Tibial artery (tissue), 4 donors: ENCODE results near the gene MROH7.

ENCODE experiments used
- DNase-seq, 2 donors: peaks; one replicate each; pipeline ENCODE4 v3.0.0-alpha.2; 2019
- H3K27ac ChIP-seq, 2 donors: fragments of 200-600 bp; sonication (generic) in 1 of 2; 1 replicate in 1 of 2; 2 replicates in 1 of 2; pipeline ENCODE4 v1.5.1; 2018 to 2019; ENCODE audit warnings: mild to moderate bottlenecking in 1 of 2
- H3K27me3 ChIP-seq, 2 donors: fragments of 200-600 bp; sonication (generic) in 1 of 2; one replicate each; pipeline versions ENCODE4 v1.5.1 to v1.6.0; 2016 to 2019
- H3K36me3 ChIP-seq, 3 donors: fragments of 200-600 bp; sonication (generic) in 2 of 3; one replicate each; pipeline ENCODE4 v1.5.1; 2016 to 2019; ENCODE audit warnings: mild to moderate bottlenecking in 2 of 3
- H3K4me1 ChIP-seq, 4 donors: fragments of 200-600 bp; sonication (generic) in 2 of 4; 1 replicate in 3 of 4; 2 replicates in 1 of 4; pipeline ENCODE4 v1.5.1; 2016 to 2019
- H3K4me3 ChIP-seq, 2 donors: fragments of 200-600 bp; sonication (generic) in 1 of 2; 1 replicate in 1 of 2; 2 replicates in 1 of 2; pipeline ENCODE4 v1.5.1; 2018 to 2019; ENCODE audit warnings: mild to moderate bottlenecking in 2 of 2
- H3K9me3 ChIP-seq, 3 donors: fragments of 200-600 bp; sonication (generic) in 1 of 3; one replicate each; pipeline ENCODE4 v1.5.1; 2016 to 2019
- intact Hi-C: fragments of 100-400 bp; cut with DNase I; formaldehyde crosslinking; loops from one replicate; pipeline ENCODE4 v1.15.0; 2023; ENCODE audit warnings: low total_unique reads
- TF ChIP-seq, protein P1 (sequence below), 2 experiments: fragments of 200-600 bp in 1 of 2; fragments of 450-650 bp in 1 of 2; IDR thresholded peaks; one replicate each; pipeline ENCODE4 v1.5.1; 2017 to 2019; ENCODE audit warnings: antibody characterized with exemption in 2 of 2, mild to moderate bottlenecking in 1 of 2, moderate library complexity in 1 of 2

The MROH7 gene

DNA sequence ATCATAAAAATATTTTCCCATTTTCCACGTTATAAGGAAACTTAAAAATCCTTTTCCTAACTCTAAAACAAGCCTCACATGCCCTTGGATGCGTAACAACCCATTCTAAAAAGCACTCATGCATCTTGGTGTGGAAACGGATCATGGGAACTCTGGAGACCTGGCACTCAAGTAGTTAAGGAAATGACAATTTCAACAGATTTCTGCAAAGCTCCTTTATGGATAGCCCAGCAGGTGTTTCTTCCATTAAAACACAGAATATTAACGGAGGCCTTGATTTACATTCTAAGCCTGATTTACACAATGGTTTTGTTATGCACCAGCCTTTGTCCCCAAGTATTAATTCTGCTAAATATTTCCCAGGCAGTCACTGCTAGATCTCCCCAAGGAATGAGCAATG, 109.8 kb downstream of the MROH7 start:
- TF ChIP-seq, protein P1, sequence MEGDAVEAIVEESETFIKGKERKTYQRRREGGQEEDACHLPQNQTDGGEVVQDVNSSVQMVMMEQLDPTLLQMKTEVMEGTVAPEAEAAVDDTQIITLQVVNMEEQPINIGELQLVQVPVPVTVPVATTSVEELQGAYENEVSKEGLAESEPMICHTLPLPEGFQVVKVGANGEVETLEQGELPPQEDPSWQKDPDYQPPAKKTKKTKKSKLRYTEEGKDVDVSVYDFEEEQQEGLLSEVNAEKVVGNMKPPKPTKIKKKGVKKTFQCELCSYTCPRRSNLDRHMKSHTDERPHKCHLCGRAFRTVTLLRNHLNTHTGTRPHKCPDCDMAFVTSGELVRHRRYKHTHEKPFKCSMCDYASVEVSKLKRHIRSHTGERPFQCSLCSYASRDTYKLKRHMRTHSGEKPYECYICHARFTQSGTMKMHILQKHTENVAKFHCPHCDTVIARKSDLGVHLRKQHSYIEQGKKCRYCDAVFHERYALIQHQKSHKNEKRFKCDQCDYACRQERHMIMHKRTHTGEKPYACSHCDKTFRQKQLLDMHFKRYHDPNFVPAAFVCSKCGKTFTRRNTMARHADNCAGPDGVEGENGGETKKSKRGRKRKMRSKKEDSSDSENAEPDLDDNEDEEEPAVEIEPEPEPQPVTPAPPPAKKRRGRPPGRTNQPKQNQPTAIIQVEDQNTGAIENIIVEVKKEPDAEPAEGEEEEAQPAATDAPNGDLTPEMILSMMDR (IDR thresholded peaks at IDR 0.05), result no peak
- no peak for DNase-seq
- Histone ChIP-seq H3K9me3 (no peaks in the 10 kb centered on the region), H3K36me3 (peaks cover 0 to 22% (median 0%) of the 10 kb centered on the region in 3 donors), H3K27ac (no peak overlapping the region), H3K4me3 (no peak overlapping the region), H3K27me3 (no peaks in the 10 kb centered on the region), H3K4me1 (no peaks in the 10 kb centered on the region)
- intact Hi-C loops, result no loop called here

DNA sequence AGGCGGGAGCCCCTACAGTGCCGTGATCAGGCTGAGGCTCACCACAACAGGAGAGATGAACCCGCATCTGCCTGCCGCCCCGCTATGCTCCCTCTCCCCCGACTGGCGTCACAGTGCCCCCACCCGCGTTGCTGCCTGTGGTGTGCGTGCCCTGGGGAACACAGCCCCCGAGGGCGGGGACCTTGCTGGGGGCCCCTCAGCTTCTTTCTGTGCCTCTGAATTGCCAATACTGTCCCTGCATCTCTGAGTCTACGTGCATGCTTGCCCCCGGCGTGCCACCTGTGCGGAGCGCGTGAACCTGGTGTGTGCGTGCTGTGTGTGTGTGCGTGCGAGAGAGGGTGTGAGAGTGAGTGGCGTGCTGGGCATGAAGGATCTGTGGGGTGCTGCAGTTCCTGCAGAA, 112.5 kb downstream of the MROH7 start:
- Histone ChIP-seq H3K4me1 (no peaks in the 10 kb centered on the region), H3K36me3 (peaks cover 6 to 48% (median 22%) of the 10 kb centered on the region in 3 donors), H3K9me3 (no peaks in the 10 kb centered on the region), H3K27ac (no peak overlapping the region), H3K4me3 (no peak overlapping the region), H3K27me3 (no peaks in the 10 kb centered on the region)
- DNase-seq, result no peak
- TF ChIP-seq, protein P1 (IDR thresholded peaks at IDR 0.05), result no peak
- intact Hi-C loops, result no loop called here

DNA sequence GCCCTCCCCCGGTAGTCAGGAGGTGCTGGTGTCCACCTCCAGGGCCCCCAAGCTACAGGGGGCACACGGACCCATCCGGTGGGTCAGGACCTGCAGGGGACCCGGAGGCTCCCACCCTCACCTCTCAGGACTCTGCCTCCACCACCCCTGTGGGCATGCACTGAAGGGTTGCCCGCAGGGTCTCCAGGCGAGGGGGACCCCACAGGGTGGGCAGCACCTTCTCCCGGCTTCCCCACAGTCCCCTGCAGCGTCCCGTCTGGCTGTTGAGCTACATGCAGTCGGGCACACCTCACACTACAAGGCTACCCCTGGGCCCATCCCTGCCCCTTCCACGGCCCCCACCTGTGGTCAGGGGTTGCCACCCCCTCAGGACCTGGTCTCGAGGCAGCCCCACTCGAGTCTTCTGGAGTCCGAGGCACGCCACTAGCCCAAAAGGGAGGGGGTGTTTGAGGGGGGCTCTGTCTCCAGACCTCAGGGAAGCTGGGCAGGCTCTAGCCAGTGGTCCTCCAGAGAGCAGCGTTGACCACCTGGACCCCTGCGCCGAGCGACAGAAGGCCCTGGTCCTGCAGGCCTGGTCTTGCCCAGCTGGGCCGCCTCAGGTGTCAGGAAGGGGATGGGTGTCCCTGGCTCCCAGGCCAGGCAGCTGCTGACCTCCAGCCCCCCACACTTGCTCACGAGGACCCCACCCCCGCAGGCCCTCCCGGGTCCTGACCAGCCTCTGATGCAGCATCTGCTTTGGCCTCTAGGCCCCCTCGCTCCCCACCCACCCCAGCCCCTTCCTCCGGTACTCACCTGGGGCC, 113.1 kb downstream of the MROH7 start:
- intact Hi-C loops, result no loop called here
- TF ChIP-seq, protein P1 (IDR thresholded peaks at IDR 0.05), result no peak
- no peaks in the 10 kb centered on the region for H3K4me1 ChIP-seq
- H3K4me3 ChIP-seq, result no peak overlapping the region
- H3K27ac ChIP-seq, result no peak overlapping the region
- H3K9me3 ChIP-seq, result no peaks in the 10 kb centered on the region
- DNase-seq, result no peak
- peaks cover 6 to 49% (median 22%) of the 10 kb centered on the region in 3 donors for H3K36me3 ChIP-seq
- no peaks in the 10 kb centered on the region for H3K27me3 ChIP-seq

DNA sequence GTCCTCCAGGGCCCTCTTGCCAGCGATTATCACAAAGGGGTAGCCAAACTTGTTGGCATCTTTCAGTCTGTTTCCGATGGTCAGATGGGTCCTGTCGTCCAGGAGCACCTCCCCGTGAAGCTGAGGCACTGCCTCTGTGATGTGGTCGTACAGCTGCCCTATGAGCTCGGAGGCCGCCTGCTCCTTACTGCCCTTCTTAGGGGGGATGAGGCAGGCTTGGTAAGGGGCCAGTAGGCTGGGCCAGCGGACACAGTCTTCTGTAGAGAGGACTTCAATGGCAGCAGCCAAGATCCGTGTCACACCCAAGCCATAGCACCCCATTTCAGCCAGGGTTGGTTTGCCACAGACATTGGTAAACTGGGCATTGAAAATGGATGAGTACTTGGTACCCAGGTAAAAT, 116.2 kb downstream of the MROH7 start:
- no peaks in the 10 kb centered on the region for H3K9me3 ChIP-seq
- TF ChIP-seq, protein P1 (IDR thresholded peaks at IDR 0.05), result no peak
- H3K4me1 ChIP-seq, result peaks cover 0 to under 1% (median 0%) of the 10 kb centered on the region in 4 donors
- no peak overlapping the region for H3K27ac ChIP-seq
- intact Hi-C loops, result no loop called here
- H3K27me3 ChIP-seq, result no peaks in the 10 kb centered on the region
- no peak overlapping the region for H3K4me3 ChIP-seq
- DNase-seq, result no peak
- peaks cover 6 to 49% (median 22%) of the 10 kb centered on the region in 3 donors for H3K36me3 ChIP-seq

DNA sequence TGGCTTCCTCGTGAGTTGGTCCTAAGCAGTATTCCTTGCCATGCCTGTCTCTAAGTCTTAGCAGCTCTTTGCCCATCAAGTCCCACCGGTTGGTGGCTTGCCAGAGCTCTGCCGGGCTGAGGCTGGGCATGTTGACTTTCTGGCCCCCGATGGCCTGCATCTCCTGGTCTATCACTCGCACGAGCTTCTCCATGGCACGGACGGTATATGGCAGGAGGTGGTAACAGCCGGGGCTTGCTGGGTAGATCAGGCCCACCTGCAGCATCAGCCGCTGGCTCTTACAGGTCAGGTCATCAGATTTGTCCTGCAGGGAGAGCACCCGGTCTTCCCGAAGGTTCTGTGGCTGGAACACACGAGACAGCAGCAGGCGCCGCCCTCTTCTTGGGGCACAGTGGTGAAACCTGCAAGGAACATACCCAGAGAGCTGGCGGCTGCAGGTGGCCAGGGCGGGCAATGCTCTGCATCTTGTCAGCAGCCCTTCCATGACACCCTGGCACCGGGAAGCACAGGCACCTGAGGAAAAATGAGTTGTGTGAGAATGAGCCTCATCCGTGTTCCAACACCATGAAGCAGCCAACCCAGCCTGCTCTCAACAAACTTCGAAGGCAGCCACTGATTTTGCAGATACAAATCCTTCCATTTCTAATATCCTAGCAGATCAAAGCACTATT, 117.2 kb downstream of the MROH7 start:
- TF ChIP-seq, protein P1 (IDR thresholded peaks at IDR 0.05), result no peak

More for the DNA sequence above, 117.2 kb downstream of the MROH7 start:
- intact Hi-C loops, result no loop called here
- Histone ChIP-seq H3K9me3 (no peaks in the 10 kb centered on the region), H3K27ac (no peak overlapping the region), H3K27me3 (no peaks in the 10 kb centered on the region), H3K4me1 (peaks cover 0 to 10% (median 8%) of the 10 kb centered on the region in 4 donors), H3K36me3 (peaks cover 6 to 49% (median 22%) of the 10 kb centered on the region in 3 donors), H3K4me3 (no peak overlapping the region)
- no peak for DNase-seq
